ENCODE data around the gene TMEM134.

- TF ChIP-seq SIN3A (IDR thresholded peaks at IDR 0.05; ENCODE audit: borderline replicate concordance, insufficient read depth, low read length) (no peak), POLR2AphosphoS5 (IDR thresholded peaks at IDR 0.05; ENCODE audit: low read depth, low read length) (no peak), REST (IDR thresholded peaks at IDR 0.05; ENCODE audit: insufficient read depth in 1 of 2, low read depth in 2 of 2, low read length in 2 of 2) (no peak)
Measured at GRCh38 chr11:67451658-67451976, 17.4 kb downstream of the TMEM134 start.
